ENCODE measurements around the gene CRCP.
"Not testable (repeated sequence)": the region's sequence is repeated elsewhere in the genome, so short reads cannot be mapped to it uniquely, and the experiment has no call there.

DNA sequence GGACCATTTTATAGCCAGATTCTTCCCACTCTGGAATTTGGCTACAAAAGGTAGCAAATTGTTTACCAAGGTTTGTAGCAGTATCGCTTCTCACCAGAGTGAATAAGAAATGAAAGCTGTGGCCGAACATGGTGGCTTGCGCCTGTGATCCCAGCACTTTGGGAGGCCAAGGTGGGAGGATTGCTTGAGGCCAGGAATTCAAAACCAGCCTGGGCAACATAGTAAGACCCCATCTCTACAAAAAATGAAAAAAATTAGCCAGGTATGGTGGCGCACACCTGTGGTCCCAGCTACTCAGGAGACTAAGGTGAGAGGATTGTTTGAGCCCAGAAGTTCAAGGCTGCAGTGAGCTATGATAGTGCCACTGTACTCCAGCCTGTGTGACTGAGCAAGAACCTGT is 33.0 kb downstream of the CRCP start:
- TF ChIP-seq, protein P1, sequence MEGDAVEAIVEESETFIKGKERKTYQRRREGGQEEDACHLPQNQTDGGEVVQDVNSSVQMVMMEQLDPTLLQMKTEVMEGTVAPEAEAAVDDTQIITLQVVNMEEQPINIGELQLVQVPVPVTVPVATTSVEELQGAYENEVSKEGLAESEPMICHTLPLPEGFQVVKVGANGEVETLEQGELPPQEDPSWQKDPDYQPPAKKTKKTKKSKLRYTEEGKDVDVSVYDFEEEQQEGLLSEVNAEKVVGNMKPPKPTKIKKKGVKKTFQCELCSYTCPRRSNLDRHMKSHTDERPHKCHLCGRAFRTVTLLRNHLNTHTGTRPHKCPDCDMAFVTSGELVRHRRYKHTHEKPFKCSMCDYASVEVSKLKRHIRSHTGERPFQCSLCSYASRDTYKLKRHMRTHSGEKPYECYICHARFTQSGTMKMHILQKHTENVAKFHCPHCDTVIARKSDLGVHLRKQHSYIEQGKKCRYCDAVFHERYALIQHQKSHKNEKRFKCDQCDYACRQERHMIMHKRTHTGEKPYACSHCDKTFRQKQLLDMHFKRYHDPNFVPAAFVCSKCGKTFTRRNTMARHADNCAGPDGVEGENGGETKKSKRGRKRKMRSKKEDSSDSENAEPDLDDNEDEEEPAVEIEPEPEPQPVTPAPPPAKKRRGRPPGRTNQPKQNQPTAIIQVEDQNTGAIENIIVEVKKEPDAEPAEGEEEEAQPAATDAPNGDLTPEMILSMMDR (IDR thresholded peaks at IDR 0.05), result not testable (repeated sequence)
- not testable (repeated sequence) for TF ChIP-seq EP300 (IDR thresholded peaks at IDR 0.05; ENCODE audit: low read depth); POLR2AphosphoS5 (IDR thresholded peaks at IDR 0.05)

Data from transverse colon (tissue), 4 donors.